Naive thymus-derived CD4-positive, alpha-beta T cell (primary cell): ENCODE measurements around the gene PRSS33. TPM values are rescaled to one million over a fixed set of nuclear protein-coding genes. Genes with fewer than 3 reads are reported as not detected.
A peak's percentile ranks its signal among the peaks of the same experiment; 100 is the strongest.

Experiments used
- ATAC-seq: fragments of 150-1000 bp; cut with Tn5 transposase; 2 replicates; pipeline ENCODE4 v1.10.0; 2021; ENCODE audit warnings: mild to moderate bottlenecking, moderate library complexity
- CTCF ChIA-PET: fragments of 350-600 bp; sonication (Branson Sonifier 250); formaldehyde crosslinking; loops from one replicate; lab custom pipeline; 2021; ENCODE audit warnings: antibody characterized with exemption; lab: Charles Lee
- POLR2A ChIA-PET: fragments of 350-600 bp; sonication (Branson Sonifier 250); formaldehyde crosslinking; loops from one replicate; lab custom pipeline; 2021; ENCODE audit warnings: antibody characterized with exemption, inconsistent platforms; lab: Charles Lee
- DNase-seq, 9 donors: peaks; one replicate each; pipeline versions ENCODE4 v3.0.0 to v3.0.0-alpha.2; 2020 to 2022; ENCODE audit warnings: mixed read lengths in 1 of 9
- H3K27ac ChIP-seq: one replicate; pipeline ENCODE4 v1.7.0; 2013; ENCODE audit warnings: mild to moderate bottlenecking, low read depth, low read length, moderate library complexity
- H3K27me3 ChIP-seq, 2 donors: one replicate each; pipeline ENCODE4 v1.7.0; 2013; ENCODE audit warnings: low read length in 2 of 2, mild to moderate bottlenecking in 2 of 2, moderate library complexity in 2 of 2; ENCODE audit not compliant: control insufficient read depth in 2 of 2, insufficient read depth in 2 of 2
- H3K36me3 ChIP-seq, 3 experiments: 1 replicate in 2 of 3; 2 replicates in 1 of 3; pipeline ENCODE4 v1.7.0; 2013; ENCODE audit warnings: low read length in 3 of 3, mild to moderate bottlenecking in 3 of 3, moderate library complexity in 1 of 3; ENCODE audit not compliant: insufficient read depth in 3 of 3, control insufficient read depth in 2 of 3
- H3K4me1 ChIP-seq, 2 donors: one replicate each; pipeline ENCODE4 v1.7.0; 2013; ENCODE audit warnings: low read length in 2 of 2, mild to moderate bottlenecking in 2 of 2, moderate library complexity in 1 of 2; ENCODE audit not compliant: control insufficient read depth in 2 of 2, insufficient read depth in 2 of 2
- H3K4me3 ChIP-seq: 2 replicates; pipeline ENCODE4 v1.7.0; 2013; ENCODE audit warnings: mild to moderate bottlenecking, low read length
- H3K9me3 ChIP-seq, 3 experiments: 1 replicate in 2 of 3; 2 replicates in 1 of 3; pipeline ENCODE4 v1.7.0; 2013; ENCODE audit warnings: low read length in 3 of 3; ENCODE audit not compliant: control insufficient read depth in 2 of 3
- H3K27ac Mint-ChIP-seq, 9 donors: one replicate each; pipeline ENCODE4 v1.8.0; 2020 to 2022; ENCODE audit warnings: mixed read lengths in 9 of 9, mild to moderate bottlenecking in 8 of 9, moderate library complexity in 5 of 9, inconsistent platforms in 2 of 9
- H3K27me3 Mint-ChIP-seq, 5 donors: one replicate each; pipeline ENCODE4 v1.8.0; 2021 to 2022; ENCODE audit warnings: mixed read lengths in 5 of 5, mild to moderate bottlenecking in 1 of 5
- H3K36me3 Mint-ChIP-seq, 5 donors: one replicate each; pipeline ENCODE4 v1.8.0; 2020 to 2022; ENCODE audit warnings: mixed read lengths in 5 of 5, mild to moderate bottlenecking in 3 of 5, inconsistent platforms in 1 of 5
- H3K4me1 Mint-ChIP-seq, 7 donors: one replicate each; pipeline ENCODE4 v1.8.0; 2020 to 2022; ENCODE audit warnings: mixed read lengths in 7 of 7, mild to moderate bottlenecking in 3 of 7, inconsistent platforms in 1 of 7
- H3K4me3 Mint-ChIP-seq, 10 donors: one replicate each; pipeline ENCODE4 v1.8.0; 2020 to 2022; ENCODE audit warnings: mild to moderate bottlenecking in 10 of 10, mixed read lengths in 10 of 10, moderate library complexity in 6 of 10, inconsistent platforms in 2 of 10
- H3K9me3 Mint-ChIP-seq, 11 donors: one replicate each; pipeline ENCODE4 v1.8.0; 2020 to 2022; ENCODE audit warnings: mixed read lengths in 11 of 11, mild to moderate bottlenecking in 4 of 11, inconsistent platforms in 1 of 11, moderate library complexity in 1 of 11
- intact Hi-C, 2 donors: fragments of 100-400 bp; cut with micrococcal nuclease; formaldehyde crosslinking; loops; one replicate each; pipeline ENCODE4 v1.15.1; 2023
- polyA plus RNA-seq, 2 donors: library from polyadenylated mRNA; unstranded; fragments of 300-500 nt; fragmentation: Illumina TruSeq; gene quantifications; one replicate each; pipeline ENCODE4 v1.2.3, GENCODE V29; 2021
- total RNA-seq, 6 experiments: library from RNA in 5 of 6; stranded (reverse) in 5 of 6; gene quantifications; 1 replicate in 5 of 6; 2 replicates in 1 of 6; pipeline ENCODE4 v1.2.3 and lab custom pipeline; 2021 to 2026

PRSS33 gene
- total and polyA plus RNA-seq, 7 experiments from 2014 or later = 0.19 TPM; not detected in 6

DNA sequence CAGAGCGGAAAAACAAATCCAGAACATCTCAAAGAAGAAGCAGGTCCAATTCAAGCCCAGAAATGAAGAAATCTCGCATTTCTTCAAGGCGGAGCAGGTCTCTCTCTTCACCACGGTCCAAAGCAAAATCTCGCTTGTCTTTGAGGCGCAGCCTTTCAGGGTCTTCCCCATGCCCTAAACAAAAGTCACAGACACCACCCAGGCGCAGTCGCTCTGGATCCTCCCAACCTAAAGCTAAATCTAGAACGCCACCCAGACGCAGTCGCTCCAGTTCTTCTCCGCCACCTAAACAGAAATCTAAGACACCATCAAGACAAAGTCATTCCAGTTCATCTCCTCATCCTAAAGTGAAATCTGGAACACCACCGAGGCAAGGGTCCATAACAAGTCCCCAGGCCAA lies 24.6 kb downstream of the PRSS33 start:
- Histone ChIP-seq H3K4me1 (no peaks in the 10 kb centered on the region), H3K27me3 (no peaks in the 10 kb centered on the region), H3K9me3 (no peaks in the 10 kb centered on the region), H3K27ac (no peak overlapping the region), H3K4me3 (no peak overlapping the region), H3K36me3 (peaks cover 63 to 100% (median 70%) of the 10 kb centered on the region in 3 experiments)
- H3K4me3 Mint-ChIP-seq = no peak overlapping the region
- H3K36me3 Mint-ChIP-seq = peaks cover 38 to 90% (median 86%) of the 10 kb centered on the region in 5 donors
- POLR2A ChIA-PET = interaction anchor here (0.9 kb wide), 1 partner anchor 12 kb away, joined by 3 read pairs; no protein-coding TSS in a partner anchor
- peak overlapping the region in 5 of 9 donors; percentile 12 to 66 (median 22) for H3K27ac Mint-ChIP-seq
- ATAC-seq (no peak), DNase-seq (no peak)
- CTCF ChIA-PET = interaction anchor here (0.6 kb wide), 1 partner anchor 218 kb away, joined by 3 read pairs; no protein-coding TSS in a partner anchor
- H3K9me3 Mint-ChIP-seq = peaks cover 0 to 23% (median 0%) of the 10 kb centered on the region in 11 donors
- intact Hi-C loops = no loop called here
- H3K4me1 Mint-ChIP-seq = peaks cover 11 to 44% (median 26%) of the 10 kb centered on the region in 7 donors
- H3K27me3 Mint-ChIP-seq = no peaks in the 10 kb centered on the region

DNA sequence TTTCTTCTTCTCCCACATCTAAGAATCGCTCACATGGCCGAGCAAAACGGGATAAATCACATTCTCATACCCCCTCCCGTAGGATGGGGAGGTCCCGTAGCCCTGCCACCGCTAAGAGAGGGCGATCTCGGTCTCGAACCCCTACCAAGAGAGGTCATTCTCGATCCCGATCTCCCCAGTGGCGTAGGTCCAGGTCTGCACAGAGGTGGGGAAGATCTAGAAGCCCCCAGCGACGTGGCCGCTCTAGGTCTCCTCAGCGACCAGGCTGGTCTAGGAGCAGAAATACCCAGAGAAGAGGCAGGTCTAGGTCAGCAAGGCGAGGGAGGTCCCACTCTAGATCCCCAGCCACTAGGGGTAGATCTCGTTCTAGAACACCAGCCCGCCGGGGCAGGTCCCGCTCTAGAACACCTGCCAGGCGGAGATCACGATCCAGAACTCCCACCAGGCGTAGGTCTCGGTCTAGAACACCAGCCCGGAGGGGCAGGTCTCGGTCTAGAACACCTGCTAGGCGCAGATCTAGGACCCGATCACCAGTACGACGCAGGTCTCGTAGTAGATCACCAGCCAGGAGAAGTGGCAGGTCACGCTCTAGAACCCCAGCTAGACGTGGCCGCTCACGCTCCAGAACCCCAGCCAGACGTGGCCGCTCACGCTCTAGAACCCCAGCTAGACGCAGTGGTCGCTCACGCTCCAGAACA lies 25.3 kb downstream of the PRSS33 start:
- H3K4me1 ChIP-seq = peaks cover 0 to under 1% of the 10 kb centered on the region in 2 donors
- ChIA-PET CTCF (no interaction called here), POLR2A (interaction anchor here (0.9 kb wide), 1 partner anchor 12 kb away, joined by 3 read pairs; no protein-coding TSS in a partner anchor)
- H3K9me3 ChIP-seq = no peaks in the 10 kb centered on the region
- Mint-ChIP-seq H3K4me1 (peaks cover 14 to 51% (median 31%) of the 10 kb centered on the region in 7 donors), H3K27ac (peak overlapping the region in 5 of 9 donors; percentile 12 to 57 (median 40)), H3K36me3 (peaks cover 40 to 93% (median 90%) of the 10 kb centered on the region in 5 donors), H3K4me3 (peak overlapping the region in 1 of 10 donors; percentile 20), H3K27me3 (no peaks in the 10 kb centered on the region), H3K9me3 (peaks cover 0 to 24% (median 0%) of the 10 kb centered on the region in 11 donors)
- no peaks in the 10 kb centered on the region for H3K27me3 ChIP-seq
- H3K36me3 ChIP-seq = peaks cover 61 to 100% (median 68%) of the 10 kb centered on the region in 3 experiments
- DNase-seq (no peak), ATAC-seq (no peak)
- intact Hi-C loops = no loop called here
- H3K4me3 ChIP-seq = no peak overlapping the region
- no peak overlapping the region for H3K27ac ChIP-seq

- H3K27ac Mint-ChIP-seq = peak overlapping the region in 3 of 9 donors; percentile 22 to 74 (median 52)
- peaks cover 0 to 21% (median 0%) of the 10 kb centered on the region in 11 donors for H3K9me3 Mint-ChIP-seq
- intact Hi-C loops = no loop called here
- no peaks in the 10 kb centered on the region for H3K27me3 Mint-ChIP-seq
- Histone ChIP-seq H3K27me3 (no peaks in the 10 kb centered on the region), H3K27ac (no peak overlapping the region), H3K36me3 (peaks cover 56 to 100% (median 68%) of the 10 kb centered on the region in 3 experiments), H3K4me3 (no peak overlapping the region), H3K9me3 (no peaks in the 10 kb centered on the region), H3K4me1 (peaks cover 3 to 4% of the 10 kb centered on the region in 2 donors)
- ChIA-PET POLR2A (no interaction called here), CTCF (no interaction called here)
- H3K36me3 Mint-ChIP-seq = peaks cover 42 to 95% (median 91%) of the 10 kb centered on the region in 5 donors
- peaks cover 20 to 53% (median 34%) of the 10 kb centered on the region in 7 donors for H3K4me1 Mint-ChIP-seq
- no peak for ATAC-seq
- DNase-seq = no peak
- H3K4me3 Mint-ChIP-seq = peak overlapping the region in 1 of 10 donors; percentile 20
These were observed 25.9 kb downstream of the PRSS33 start for GRCh38 chr16:2761472-2761871.

- Mint-ChIP-seq H3K9me3 (peaks cover 0 to 17% (median 0%) of the 10 kb centered on the region in 11 donors), H3K27me3 (no peaks in the 10 kb centered on the region), H3K4me1 (peaks cover 45 to 77% (median 60%) of the 10 kb centered on the region in 7 donors), H3K4me3 (peak overlapping the region in 1 of 10 donors; percentile 51), H3K36me3 (peaks cover 32 to 81% (median 65%) of the 10 kb centered on the region in 5 donors), H3K27ac (peak overlapping the region in 8 of 9 donors; percentile 0 to 81 (median 22))
- no peak for DNase-seq
- Histone ChIP-seq H3K27me3 (no peaks in the 10 kb centered on the region), H3K9me3 (no peaks in the 10 kb centered on the region), H3K4me3 (no peak overlapping the region), H3K36me3 (peaks cover 29 to 69% (median 41%) of the 10 kb centered on the region in 3 experiments), H3K4me1 (peaks cover 29 to 30% of the 10 kb centered on the region in 2 donors), H3K27ac (no peak overlapping the region)
- ChIA-PET POLR2A (interaction anchor here (0.5 to 1.7 kb wide), 4 partner anchors 10 to 429 kb away, joined by 3 to 4 read pairs (median 4); partner anchors contain the start of gene ELOB), CTCF (interaction anchor here (0.7 kb wide), 1 partner anchor 21 kb away, joined by 3 read pairs; no protein-coding TSS in a partner anchor)
- ATAC-seq = no peak
- intact Hi-C loops = no loop called here
These were observed 30.0 kb downstream of the PRSS33 start for GRCh38 chr16:2757344-2757743.

DNA sequence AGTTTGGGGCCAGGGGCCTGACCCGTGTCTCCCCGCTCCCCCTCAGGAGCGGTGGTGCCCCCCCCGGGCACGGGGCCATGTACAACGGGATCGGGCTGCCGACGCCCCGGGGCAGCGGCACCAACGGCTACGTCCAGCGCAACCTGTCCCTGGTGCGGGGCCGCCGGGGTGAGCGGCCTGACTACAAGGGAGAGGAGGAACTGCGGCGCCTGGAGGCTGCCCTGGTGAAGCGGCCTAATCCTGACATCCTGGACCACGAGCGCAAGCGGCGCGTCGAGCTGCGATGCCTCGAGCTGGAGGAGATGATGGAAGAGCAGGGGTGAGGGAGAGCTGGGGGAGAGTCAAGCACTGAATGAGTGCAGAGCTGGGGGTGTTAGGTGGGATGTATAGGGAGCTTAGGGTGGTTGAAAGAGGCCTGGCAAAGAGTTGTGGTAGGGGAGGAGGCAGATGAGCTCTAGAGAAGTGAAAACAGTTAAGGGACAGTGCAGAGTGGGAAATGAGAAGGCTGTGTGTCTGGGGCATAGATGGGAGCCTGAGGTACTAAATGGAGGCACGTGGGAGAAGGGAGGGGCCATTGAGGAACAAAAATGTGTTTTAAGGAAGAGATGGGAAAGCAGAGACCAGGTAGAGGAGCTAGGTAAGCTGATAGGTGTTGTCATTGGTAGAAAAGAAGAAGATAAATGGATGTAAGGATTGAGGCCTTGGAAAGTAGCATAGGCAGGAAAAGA lies 30.9 kb downstream of the PRSS33 start:
- Mint-ChIP-seq H3K27me3 (no peaks in the 10 kb centered on the region), H3K4me1 (peaks cover 48 to 86% (median 64%) of the 10 kb centered on the region in 7 donors), H3K36me3 (peaks cover 32 to 73% (median 59%) of the 10 kb centered on the region in 5 donors), H3K27ac (peak overlapping the region; percentile 4 to 89 (median 80)), H3K4me3 (peak overlapping the region; percentile 6 to 98 (median 40)), H3K9me3 (peaks cover 0 to 17% (median 0%) of the 10 kb centered on the region in 11 donors)
- H3K27ac ChIP-seq = peak overlapping the region; percentile 100
- POLR2A ChIA-PET = interaction anchor here (1.4 to 1.7 kb wide), 2 partner anchors 20 to 21 kb away, joined by 3 to 4 read pairs; partner anchors contain the start of gene ELOB
- intact Hi-C loops = no loop called here
- no peaks in the 10 kb centered on the region for H3K27me3 ChIP-seq
- peaks cover 29 to 60% (median 36%) of the 10 kb centered on the region in 3 experiments for H3K36me3 ChIP-seq
- ATAC-seq (no peak), DNase-seq (no peak)
- H3K4me3 ChIP-seq = no peak overlapping the region
- CTCF ChIA-PET = interaction anchor here (0.6 kb wide), 1 partner anchor 10 kb away, joined by 4 read pairs; no protein-coding TSS in a partner anchor
- H3K4me1 ChIP-seq = peaks cover 35 to 36% of the 10 kb centered on the region in 2 donors
- no peaks in the 10 kb centered on the region for H3K9me3 ChIP-seq

DNA sequence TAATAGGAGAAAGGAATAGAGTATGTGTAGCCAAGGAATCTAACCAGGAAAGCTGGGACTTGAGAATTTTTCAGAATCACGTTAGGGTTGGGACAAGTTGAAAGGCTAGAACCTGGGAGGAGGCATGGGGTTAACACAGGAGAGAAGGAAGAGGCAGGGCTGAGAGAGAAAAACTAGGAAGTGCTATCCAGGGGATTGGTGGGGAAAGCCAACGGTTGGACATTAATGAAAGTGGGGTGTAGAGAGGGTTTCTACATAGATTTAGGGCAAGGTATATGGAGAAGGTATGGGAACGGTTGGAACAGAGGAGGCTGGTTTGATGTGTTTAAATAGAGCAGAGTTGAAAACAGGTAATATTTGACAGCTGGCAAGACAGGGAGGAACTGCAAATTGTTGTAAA lies 32.2 kb downstream of the PRSS33 start:
- CTCF ChIA-PET = no interaction called here

More for the DNA sequence above, 32.2 kb downstream of the PRSS33 start:
- H3K9me3 Mint-ChIP-seq = peaks cover 0 to 13% (median 0%) of the 10 kb centered on the region in 11 donors
- peaks cover 44 to 82% (median 62%) of the 10 kb centered on the region in 7 donors for H3K4me1 Mint-ChIP-seq
- H3K4me3 Mint-ChIP-seq = peak overlapping the region; percentile 85 to 98 (median 91)
- H3K27ac Mint-ChIP-seq = peak overlapping the region; percentile 23 to 94 (median 87)
- POLR2A ChIA-PET = interaction anchor here (1.1 to 5.2 kb wide), 3 partner anchors 9 to 20 kb away, joined by 4 to 50 read pairs (median 20); no protein-coding TSS in a partner anchor
- DNase-seq (no peak), ATAC-seq (no peak)
- H3K27me3 Mint-ChIP-seq = no peaks in the 10 kb centered on the region
- Histone ChIP-seq H3K27ac (peak overlapping the region; percentile 100), H3K27me3 (no peaks in the 10 kb centered on the region), H3K4me1 (peaks cover 35 to 40% of the 10 kb centered on the region in 2 donors), H3K36me3 (peaks cover 23 to 48% (median 27%) of the 10 kb centered on the region in 3 experiments), H3K9me3 (no peaks in the 10 kb centered on the region), H3K4me3 (peak overlapping the region; percentile 68)
- H3K36me3 Mint-ChIP-seq = peaks cover 25 to 60% (median 46%) of the 10 kb centered on the region in 5 donors
- intact Hi-C loops = loop anchor here in 1 of 2 donors (1.0 kb wide), 1 partner anchor 11 kb away; no protein-coding TSS in a partner anchor
